Measurements from ENCODE around the gene KDM4D.

KDM4D gene

GRCh38 chr11:95045812-95046211 is 72.3 kb downstream of the KDM4D start:
- Histone ChIP-seq H3K36me3 (ENCODE audit: control insufficient read depth in 1 of 2, insufficient read depth in 2 of 2, low read length in 2 of 2) (no peaks in the 10 kb centered on the region), H3K4me1 (ENCODE audit: control insufficient read depth in 1 of 2, insufficient read depth in 2 of 2, low read length in 2 of 2) (no peaks in the 10 kb centered on the region), H3K23ac (ENCODE audit: low read length) (no peak overlapping the region), H3K4me3 (ENCODE audit: low read depth, low read length) (no peak overlapping the region), H4K91ac (ENCODE audit: low read depth, low read length) (no peak overlapping the region), H4K8ac (ENCODE audit: low read depth, low read length) (no peak overlapping the region), H3K4me2 (ENCODE audit: low read length) (no peak overlapping the region), H2BK12ac (ENCODE audit: low read length) (no peak overlapping the region), H3K27me3 (ENCODE audit: insufficient read depth, low read length) (no peaks in the 10 kb centered on the region), H2AK5ac (ENCODE audit: low read length) (no peak overlapping the region), H3K4ac (ENCODE audit: low read depth, low read length) (no peak overlapping the region), H2BK120ac (ENCODE audit: insufficient read depth, low read length, poor library complexity) (no peak overlapping the region), H2AFZ (ENCODE audit: insufficient read depth, low read length, poor library complexity) (no peak overlapping the region), H3K27ac (ENCODE audit: low read depth, low read length) (no peak overlapping the region), H3K79me1 (ENCODE audit: low read length) (no peaks in the 10 kb centered on the region), H3K9ac (ENCODE audit: low read length) (no peak overlapping the region), H3K14ac (ENCODE audit: low read length) (no peak overlapping the region), H3K9me3 (ENCODE audit: insufficient read depth, low read depth, low read length) (peaks cover 4% of the 10 kb centered on the region), H3K18ac (ENCODE audit: low read length) (no peak overlapping the region), H4K12ac (ENCODE audit: low read depth, low read length) (no peak overlapping the region), H3K79me2 (ENCODE audit: control insufficient read depth, insufficient read depth, low read length, poor library complexity) (no peaks in the 10 kb centered on the region), H2BK5ac (ENCODE audit: low read depth, low read length, poor library complexity) (no peak overlapping the region)
- no peak for DNase-seq

All from trophoblast cell (in vitro differentiated cells and primary cell).